ENCODE data around the gene IST1. TPM values are rescaled to one million over a fixed set of nuclear protein-coding genes. Genes with fewer than 3 reads are reported as not detected.
A peak's percentile ranks its signal among the peaks of the same experiment; 100 is the strongest.

IST1 gene
- total RNA-seq, 1 donor from 2014 or later, result 116 TPM

GRCh38 chr16:71930013-71930563, 34.8 kb downstream of the IST1 start:
- Histone ChIP-seq H3K4me1 (peaks cover 2 to 26% of the 10 kb centered on the region in 2 donors), H3K36me3 (peaks cover 35 to 45% of the 10 kb centered on the region in 2 donors), H3K9me3 (no peaks in the 10 kb centered on the region), H3K27me3 (no peaks in the 10 kb centered on the region), H3K27ac (peak overlapping the region in 1 of 2 donors; percentile 53), H3K4me3 (no peak overlapping the region)
- TF ChIP-seq CTCF (IDR thresholded peaks at IDR 0.05), result no peak
- intact Hi-C loops (cut with DNase I), result no loop called here
- no peak for DNase-seq (ENCODE audit: low spot score in 2 of 2)

GRCh38 chr16:71931001-71931400, 35.7 kb downstream of the IST1 start:
- H3K36me3 ChIP-seq, result peaks cover 29 to 42% of the 10 kb centered on the region in 2 donors
- H3K4me3 ChIP-seq, result no peak overlapping the region
- intact Hi-C loops (cut with DNase I), result no loop called here
- H3K27me3 ChIP-seq, result no peaks in the 10 kb centered on the region
- no peaks in the 10 kb centered on the region for H3K9me3 ChIP-seq
- TF ChIP-seq CTCF (IDR thresholded peaks at IDR 0.05), result no peak
- H3K4me1 ChIP-seq, result peaks cover 2 to 26% of the 10 kb centered on the region in 2 donors
- DNase-seq (ENCODE audit: low spot score in 2 of 2), result no peak
- no peak overlapping the region for H3K27ac ChIP-seq

GRCh38 chr16:71931599-71931998, 36.3 kb downstream of the IST1 start:
- H3K36me3 ChIP-seq, result peaks cover 25 to 36% of the 10 kb centered on the region in 2 donors
- TF ChIP-seq CTCF (IDR thresholded peaks at IDR 0.05), result no peak
- H3K9me3 ChIP-seq, result no peaks in the 10 kb centered on the region
- peaks cover 2 to 20% of the 10 kb centered on the region in 2 donors for H3K4me1 ChIP-seq
- no peak overlapping the region for H3K4me3 ChIP-seq
- no peaks in the 10 kb centered on the region for H3K27me3 ChIP-seq
- no peak overlapping the region for H3K27ac ChIP-seq
- intact Hi-C loops (cut with DNase I), result no loop called here
- DNase-seq (ENCODE audit: low spot score in 2 of 2), result no peak

- intact Hi-C loops (cut with DNase I), result no loop called here
- no peak for DNase-seq (ENCODE audit: low spot score in 2 of 2)
- H3K27ac ChIP-seq, result no peak overlapping the region
These were observed 37.7 kb downstream of the IST1 start for GRCh38 chr16:71933017-71933416.

GRCh38 chr16:71933913-71934695, 38.8 kb downstream of the IST1 start:
- Histone ChIP-seq H3K9me3 (no peaks in the 10 kb centered on the region), H3K27me3 (no peaks in the 10 kb centered on the region), H3K36me3 (peaks cover 16 to 21% of the 10 kb centered on the region in 2 donors), H3K4me3 (no peak overlapping the region), H3K27ac (no peak overlapping the region), H3K4me1 (no peaks in the 10 kb centered on the region)
- DNase-seq (ENCODE audit: low spot score in 2 of 2), result no peak
- TF ChIP-seq CTCF (IDR thresholded peaks at IDR 0.05), result no peak
- intact Hi-C loops (cut with DNase I), result no loop called here

More at GRCh38 chr16:71933017-71933416, 37.7 kb downstream of the IST1 start:
- peaks cover 0 to 10% of the 10 kb centered on the region in 2 donors for H3K4me1 ChIP-seq
- H3K4me3 ChIP-seq, result no peak overlapping the region
- peaks cover 19 to 27% of the 10 kb centered on the region in 2 donors for H3K36me3 ChIP-seq
- no peaks in the 10 kb centered on the region for H3K27me3 ChIP-seq
- no peaks in the 10 kb centered on the region for H3K9me3 ChIP-seq
- no peak for TF ChIP-seq CTCF (IDR thresholded peaks at IDR 0.05)

All from ascending aorta (tissue), 2 donors.